ENCODE data around the gene PLCD3. TPM values are rescaled to one million over a fixed set of nuclear protein-coding genes. Genes with fewer than 3 reads are reported as not detected.

Gene PLCD3
- total and polyA plus RNA-seq, 2 of the 13 experiments (the other 11 are each of a cell fraction or from before 2014, with no cell fraction given), result 11.3 to 39.1 TPM

DNA sequence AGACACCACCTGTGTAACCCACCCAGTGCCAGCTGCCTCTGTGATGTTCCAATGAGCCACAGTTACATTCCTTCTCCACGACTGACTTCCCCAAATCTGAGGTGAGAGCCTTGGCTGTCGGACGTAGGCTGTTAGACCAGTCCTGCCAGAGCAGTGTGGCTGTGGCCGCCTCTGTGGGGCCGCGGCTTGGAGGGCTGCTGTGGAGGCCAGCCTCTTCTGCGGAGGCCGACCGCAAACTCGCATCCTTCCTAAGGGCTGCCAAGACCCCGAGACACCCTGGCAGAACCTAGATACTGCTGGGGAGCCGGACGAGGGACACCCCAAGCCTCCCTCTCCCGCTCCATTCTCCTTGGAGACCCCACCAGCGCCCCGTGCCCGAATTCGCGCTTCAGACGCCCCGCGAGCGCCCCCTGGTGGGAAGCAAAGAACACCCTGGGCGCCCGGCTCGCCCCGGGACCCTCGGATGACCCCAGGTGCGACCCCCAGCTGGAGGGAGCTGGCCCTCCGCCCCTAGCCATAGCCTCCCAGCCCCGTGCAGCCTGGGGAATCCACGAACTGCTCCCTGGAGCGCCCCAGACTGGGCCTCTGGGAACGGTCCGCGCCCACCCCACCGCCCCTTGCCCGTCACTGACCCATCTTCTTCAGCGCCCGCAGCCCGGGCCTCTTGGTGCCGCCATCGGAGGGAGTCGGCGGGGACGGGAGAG, 547 bp downstream of the PLCD3 start (continued):
- peak; percentile 29; the same call in 1 of the 2 replicates for TF ChIP-seq HIC2 (CRISPR knock-in tag; IDR thresholded peaks at IDR 0.05; ENCODE audit: low read depth)
- TF ChIP-seq ATF6 (CRISPR knock-in tag; conservative IDR thresholded peaks at IDR 0.05), result no peak
- no peak for TF ChIP-seq ELF1 (CRISPR knock-in tag; IDR thresholded peaks at IDR 0.05)
- no peak; the same call in 1 of the 2 replicates for TF ChIP-seq TOE1 (CRISPR knock-in tag; IDR thresholded peaks at IDR 0.05)
- TF ChIP-seq DR1 (CRISPR knock-in tag; IDR thresholded peaks at IDR 0.05), result 0 out of 2 replicates have a peak, but pooled peaks have one; percentile 4
- TF ChIP-seq ZNF850 (CRISPR knock-in tag; conservative IDR thresholded peaks at IDR 0.05), result 0 out of 2 replicates have a peak, but pooled peaks have one; percentile 54
- TF ChIP-seq, protein P1, sequence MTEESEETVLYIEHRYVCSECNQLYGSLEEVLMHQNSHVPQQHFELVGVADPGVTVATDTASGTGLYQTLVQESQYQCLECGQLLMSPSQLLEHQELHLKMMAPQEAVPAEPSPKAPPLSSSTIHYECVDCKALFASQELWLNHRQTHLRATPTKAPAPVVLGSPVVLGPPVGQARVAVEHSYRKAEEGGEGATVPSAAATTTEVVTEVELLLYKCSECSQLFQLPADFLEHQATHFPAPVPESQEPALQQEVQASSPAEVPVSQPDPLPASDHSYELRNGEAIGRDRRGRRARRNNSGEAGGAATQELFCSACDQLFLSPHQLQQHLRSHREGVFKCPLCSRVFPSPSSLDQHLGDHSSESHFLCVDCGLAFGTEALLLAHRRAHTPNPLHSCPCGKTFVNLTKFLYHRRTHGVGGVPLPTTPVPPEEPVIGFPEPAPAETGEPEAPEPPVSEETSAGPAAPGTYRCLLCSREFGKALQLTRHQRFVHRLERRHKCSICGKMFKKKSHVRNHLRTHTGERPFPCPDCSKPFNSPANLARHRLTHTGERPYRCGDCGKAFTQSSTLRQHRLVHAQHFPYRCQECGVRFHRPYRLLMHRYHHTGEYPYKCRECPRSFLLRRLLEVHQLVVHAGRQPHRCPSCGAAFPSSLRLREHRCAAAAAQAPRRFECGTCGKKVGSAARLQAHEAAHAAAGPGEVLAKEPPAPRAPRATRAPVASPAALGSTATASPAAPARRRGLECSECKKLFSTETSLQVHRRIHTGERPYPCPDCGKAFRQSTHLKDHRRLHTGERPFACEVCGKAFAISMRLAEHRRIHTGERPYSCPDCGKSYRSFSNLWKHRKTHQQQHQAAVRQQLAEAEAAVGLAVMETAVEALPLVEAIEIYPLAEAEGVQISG (CRISPR knock-in tag; IDR thresholded peaks at IDR 0.05), result no peak; the same call in none of the 2 replicates
- TF ChIP-seq HOXA3 (CRISPR knock-in tag; IDR thresholded peaks at IDR 0.05), result no peak; the same call in 1 of the 2 replicates
- TF ChIP-seq GLI4 (CRISPR knock-in tag; IDR thresholded peaks at IDR 0.05; ENCODE audit: borderline replicate concordance), result peak; percentile 48; the same call in 1 of the 2 replicates
- TF ChIP-seq, protein P2, sequence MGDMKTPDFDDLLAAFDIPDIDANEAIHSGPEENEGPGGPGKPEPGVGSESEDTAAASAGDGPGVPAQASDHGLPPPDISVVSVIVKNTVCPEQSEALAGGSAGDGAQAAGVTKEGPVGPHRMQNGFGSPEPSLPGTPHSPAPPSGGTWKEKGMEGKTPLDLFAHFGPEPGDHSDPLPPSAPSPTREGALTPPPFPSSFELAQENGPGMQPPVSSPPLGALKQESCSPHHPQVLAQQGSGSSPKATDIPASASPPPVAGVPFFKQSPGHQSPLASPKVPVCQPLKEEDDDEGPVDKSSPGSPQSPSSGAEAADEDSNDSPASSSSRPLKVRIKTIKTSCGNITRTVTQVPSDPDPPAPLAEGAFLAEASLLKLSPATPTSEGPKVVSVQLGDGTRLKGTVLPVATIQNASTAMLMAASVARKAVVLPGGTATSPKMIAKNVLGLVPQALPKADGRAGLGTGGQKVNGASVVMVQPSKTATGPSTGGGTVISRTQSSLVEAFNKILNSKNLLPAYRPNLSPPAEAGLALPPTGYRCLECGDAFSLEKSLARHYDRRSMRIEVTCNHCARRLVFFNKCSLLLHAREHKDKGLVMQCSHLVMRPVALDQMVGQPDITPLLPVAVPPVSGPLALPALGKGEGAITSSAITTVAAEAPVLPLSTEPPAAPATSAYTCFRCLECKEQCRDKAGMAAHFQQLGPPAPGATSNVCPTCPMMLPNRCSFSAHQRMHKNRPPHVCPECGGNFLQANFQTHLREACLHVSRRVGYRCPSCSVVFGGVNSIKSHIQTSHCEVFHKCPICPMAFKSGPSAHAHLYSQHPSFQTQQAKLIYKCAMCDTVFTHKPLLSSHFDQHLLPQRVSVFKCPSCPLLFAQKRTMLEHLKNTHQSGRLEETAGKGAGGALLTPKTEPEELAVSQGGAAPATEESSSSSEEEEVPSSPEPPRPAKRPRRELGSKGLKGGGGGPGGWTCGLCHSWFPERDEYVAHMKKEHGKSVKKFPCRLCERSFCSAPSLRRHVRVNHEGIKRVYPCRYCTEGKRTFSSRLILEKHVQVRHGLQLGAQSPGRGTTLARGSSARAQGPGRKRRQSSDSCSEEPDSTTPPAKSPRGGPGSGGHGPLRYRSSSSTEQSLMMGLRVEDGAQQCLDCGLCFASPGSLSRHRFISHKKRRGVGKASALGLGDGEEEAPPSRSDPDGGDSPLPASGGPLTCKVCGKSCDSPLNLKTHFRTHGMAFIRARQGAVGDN (CRISPR knock-in tag; IDR thresholded peaks at IDR 0.05), result peak; percentile 66
- no peak for TF ChIP-seq MEF2D (CRISPR knock-in tag; IDR thresholded peaks at IDR 0.05)
- peak; percentile 55; the same call in 1 of the 2 replicates for TF ChIP-seq GATAD1 (CRISPR knock-in tag; IDR thresholded peaks at IDR 0.05)
- peak; percentile 30; the same call in 1 of the 2 replicates for TF ChIP-seq MAZ (IDR thresholded peaks at IDR 0.05; ENCODE audit: borderline replicate concordance, low read depth, low read length)
- no peak for TF ChIP-seq MAZ (CRISPR knock-in tag; IDR thresholded peaks at IDR 0.05; ENCODE audit: low read depth)
- TF ChIP-seq ZNF496 (CRISPR knock-in tag; IDR thresholded peaks at IDR 0.05; ENCODE audit: insufficient replicate concordance), result no peak
- no peak for TF ChIP-seq ZNF362 (CRISPR knock-in tag; IDR thresholded peaks at IDR 0.05; ENCODE audit: borderline replicate concordance)
